ENCODE data around the gene ASIP. TPM values are rescaled to one million over a fixed set of nuclear protein-coding genes. Genes with fewer than 3 reads are reported as not detected.

ASIP gene
- total and polyA plus RNA-seq, 2 of the 13 experiments (the other 11 are each of a cell fraction or from before 2014, with no cell fraction given), result not detected

GRCh38 chr20:34199183-34199582, 42.0 kb upstream of the ASIP start:
- Histone ChIP-seq H3K9ac (ENCODE audit: insufficient read depth, low read depth, low read length) (no peak overlapping the region), H3K4me3 (replicated peaks in 1 of 3; ENCODE audit: insufficient read depth in 1 of 3, low read depth in 2 of 3, low read length in 3 of 3) (no peak overlapping the region), H2AFZ (ENCODE audit: low read length) (no peak overlapping the region), H3K36me3 (replicated peaks in 1 of 2; ENCODE audit: control insufficient read depth in 1 of 2, insufficient read depth in 2 of 2, low read length in 2 of 2) (no peaks in the 10 kb centered on the region), H4K20me1 (ENCODE audit: insufficient read depth, low read length) (no peaks in the 10 kb centered on the region), H3K79me2 (ENCODE audit: insufficient read depth, low read length) (no peaks in the 10 kb centered on the region), H3K9me3 (ENCODE audit: low read length) (no peaks in the 10 kb centered on the region), H3K4me2 (ENCODE audit: low read depth, low read length) (no peak overlapping the region), H3K27me3 (ENCODE audit: control insufficient read depth in 1 of 2, insufficient read depth in 2 of 2, low read length in 2 of 2) (peaks cover 0 to 30% of the 10 kb centered on the region in 2 experiments; a peak in 3 of 5 replicates), H3K4me1 (ENCODE audit: insufficient read depth, low read length) (no peaks in the 10 kb centered on the region), H3K27ac (ENCODE audit: extremely low read length, insufficient read depth, low read length) (no peak overlapping the region)
- ChIA-PET CTCF (ENCODE audit: low intra/inter-chr PET ratio, low total read pairs) (no interaction called here), POLR2A (no interaction called here)
- in situ Hi-C loops (cut with HindIII; ENCODE audit: extremely low pct_ligation_motif_present, low pct_unique_long_range_greater_than_20kb) (no loop called here), intact Hi-C loops (cut with micrococcal nuclease; ENCODE audit: unreplicated experiment) (no loop called here)
- FAIRE-seq (no peak), ATAC-seq (no peak), DNase-seq (ENCODE audit: low spot score) (no peak)
- no TSS peak for BruUV-seq (replicated peaks)
- WGBS (ENCODE audit: low lambda C conversion rate), result 35% methylated on average over 3 of the region's 3 CpGs
- no peak for TF ChIP-seq GTF3A (CRISPR knock-in tag; conservative IDR thresholded peaks at IDR 0.05)
- TF ChIP-seq, protein P1, sequence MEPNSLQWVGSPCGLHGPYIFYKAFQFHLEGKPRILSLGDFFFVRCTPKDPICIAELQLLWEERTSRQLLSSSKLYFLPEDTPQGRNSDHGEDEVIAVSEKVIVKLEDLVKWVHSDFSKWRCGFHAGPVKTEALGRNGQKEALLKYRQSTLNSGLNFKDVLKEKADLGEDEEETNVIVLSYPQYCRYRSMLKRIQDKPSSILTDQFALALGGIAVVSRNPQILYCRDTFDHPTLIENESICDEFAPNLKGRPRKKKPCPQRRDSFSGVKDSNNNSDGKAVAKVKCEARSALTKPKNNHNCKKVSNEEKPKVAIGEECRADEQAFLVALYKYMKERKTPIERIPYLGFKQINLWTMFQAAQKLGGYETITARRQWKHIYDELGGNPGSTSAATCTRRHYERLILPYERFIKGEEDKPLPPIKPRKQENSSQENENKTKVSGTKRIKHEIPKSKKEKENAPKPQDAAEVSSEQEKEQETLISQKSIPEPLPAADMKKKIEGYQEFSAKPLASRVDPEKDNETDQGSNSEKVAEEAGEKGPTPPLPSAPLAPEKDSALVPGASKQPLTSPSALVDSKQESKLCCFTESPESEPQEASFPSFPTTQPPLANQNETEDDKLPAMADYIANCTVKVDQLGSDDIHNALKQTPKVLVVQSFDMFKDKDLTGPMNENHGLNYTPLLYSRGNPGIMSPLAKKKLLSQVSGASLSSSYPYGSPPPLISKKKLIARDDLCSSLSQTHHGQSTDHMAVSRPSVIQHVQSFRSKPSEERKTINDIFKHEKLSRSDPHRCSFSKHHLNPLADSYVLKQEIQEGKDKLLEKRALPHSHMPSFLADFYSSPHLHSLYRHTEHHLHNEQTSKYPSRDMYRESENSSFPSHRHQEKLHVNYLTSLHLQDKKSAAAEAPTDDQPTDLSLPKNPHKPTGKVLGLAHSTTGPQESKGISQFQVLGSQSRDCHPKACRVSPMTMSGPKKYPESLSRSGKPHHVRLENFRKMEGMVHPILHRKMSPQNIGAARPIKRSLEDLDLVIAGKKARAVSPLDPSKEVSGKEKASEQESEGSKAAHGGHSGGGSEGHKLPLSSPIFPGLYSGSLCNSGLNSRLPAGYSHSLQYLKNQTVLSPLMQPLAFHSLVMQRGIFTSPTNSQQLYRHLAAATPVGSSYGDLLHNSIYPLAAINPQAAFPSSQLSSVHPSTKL (CRISPR knock-in tag; IDR thresholded peaks at IDR 0.05), result no peak
- TF ChIP-seq, protein P2, sequence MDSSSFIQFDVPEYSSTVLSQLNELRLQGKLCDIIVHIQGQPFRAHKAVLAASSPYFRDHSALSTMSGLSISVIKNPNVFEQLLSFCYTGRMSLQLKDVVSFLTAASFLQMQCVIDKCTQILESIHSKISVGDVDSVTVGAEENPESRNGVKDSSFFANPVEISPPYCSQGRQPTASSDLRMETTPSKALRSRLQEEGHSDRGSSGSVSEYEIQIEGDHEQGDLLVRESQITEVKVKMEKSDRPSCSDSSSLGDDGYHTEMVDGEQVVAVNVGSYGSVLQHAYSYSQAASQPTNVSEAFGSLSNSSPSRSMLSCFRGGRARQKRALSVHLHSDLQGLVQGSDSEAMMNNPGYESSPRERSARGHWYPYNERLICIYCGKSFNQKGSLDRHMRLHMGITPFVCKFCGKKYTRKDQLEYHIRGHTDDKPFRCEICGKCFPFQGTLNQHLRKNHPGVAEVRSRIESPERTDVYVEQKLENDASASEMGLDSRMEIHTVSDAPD (CRISPR knock-in tag; IDR thresholded peaks at IDR 0.05), result no peak
- TF ChIP-seq DMAP1 (CRISPR knock-in tag; IDR thresholded peaks at IDR 0.05), result no peak
- TF ChIP-seq, protein P3, sequence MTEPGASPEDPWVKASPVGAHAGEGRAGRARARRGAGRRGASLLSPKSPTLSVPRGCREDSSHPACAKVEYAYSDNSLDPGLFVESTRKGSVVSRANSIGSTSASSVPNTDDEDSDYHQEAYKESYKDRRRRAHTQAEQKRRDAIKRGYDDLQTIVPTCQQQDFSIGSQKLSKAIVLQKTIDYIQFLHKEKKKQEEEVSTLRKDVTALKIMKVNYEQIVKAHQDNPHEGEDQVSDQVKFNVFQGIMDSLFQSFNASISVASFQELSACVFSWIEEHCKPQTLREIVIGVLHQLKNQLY (CRISPR knock-in tag; IDR thresholded peaks at IDR 0.05), result no peak
- TF ChIP-seq ZBTB46 (CRISPR knock-in tag; IDR thresholded peaks at IDR 0.05; ENCODE audit: borderline replicate concordance), result no peak
- no peak for TF ChIP-seq MBD4 (IDR thresholded peaks at IDR 0.05; ENCODE audit: borderline replicate concordance, low read length)
- no peak for TF ChIP-seq ZNF446 (CRISPR knock-in tag; IDR thresholded peaks at IDR 0.05)
- TF ChIP-seq ATF2 (CRISPR knock-in tag; IDR thresholded peaks at IDR 0.05), result no peak
- no peak for TF ChIP-seq ZNF296 (CRISPR knock-in tag; conservative IDR thresholded peaks at IDR 0.05)
- no peak for TF ChIP-seq NFKB2 (CRISPR knock-in tag; IDR thresholded peaks at IDR 0.05; ENCODE audit: borderline replicate concordance)
- TF ChIP-seq, protein P4, sequence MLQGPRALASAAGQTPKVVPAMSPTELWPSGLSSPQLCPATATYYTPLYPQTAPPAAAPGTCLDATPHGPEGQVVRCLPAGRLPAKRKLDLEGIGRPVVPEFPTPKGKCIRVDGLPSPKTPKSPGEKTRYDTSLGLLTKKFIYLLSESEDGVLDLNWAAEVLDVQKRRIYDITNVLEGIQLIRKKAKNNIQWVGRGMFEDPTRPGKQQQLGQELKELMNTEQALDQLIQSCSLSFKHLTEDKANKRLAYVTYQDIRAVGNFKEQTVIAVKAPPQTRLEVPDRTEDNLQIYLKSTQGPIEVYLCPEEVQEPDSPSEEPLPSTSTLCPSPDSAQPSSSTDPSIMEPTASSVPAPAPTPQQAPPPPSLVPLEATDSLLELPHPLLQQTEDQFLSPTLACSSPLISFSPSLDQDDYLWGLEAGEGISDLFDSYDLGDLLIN (CRISPR knock-in tag; IDR thresholded peaks at IDR 0.05; ENCODE audit: borderline replicate concordance), result no peak

All from HepG2 (cell line).